Stimulated activated CD8-positive, alpha-beta memory T cell treated with anti-CD3 and anti-CD28 coated beads, Interleukin-4, amount 100 ng/mL, for 24 hours (primary cell): ENCODE results near the gene KDM2A.

Experiments
- DNase-seq: peaks from one replicate; pipeline ENCODE4 v3.0.0-alpha.2; 2020; ENCODE audit warnings: low read depth

The KDM2A gene

DNA sequence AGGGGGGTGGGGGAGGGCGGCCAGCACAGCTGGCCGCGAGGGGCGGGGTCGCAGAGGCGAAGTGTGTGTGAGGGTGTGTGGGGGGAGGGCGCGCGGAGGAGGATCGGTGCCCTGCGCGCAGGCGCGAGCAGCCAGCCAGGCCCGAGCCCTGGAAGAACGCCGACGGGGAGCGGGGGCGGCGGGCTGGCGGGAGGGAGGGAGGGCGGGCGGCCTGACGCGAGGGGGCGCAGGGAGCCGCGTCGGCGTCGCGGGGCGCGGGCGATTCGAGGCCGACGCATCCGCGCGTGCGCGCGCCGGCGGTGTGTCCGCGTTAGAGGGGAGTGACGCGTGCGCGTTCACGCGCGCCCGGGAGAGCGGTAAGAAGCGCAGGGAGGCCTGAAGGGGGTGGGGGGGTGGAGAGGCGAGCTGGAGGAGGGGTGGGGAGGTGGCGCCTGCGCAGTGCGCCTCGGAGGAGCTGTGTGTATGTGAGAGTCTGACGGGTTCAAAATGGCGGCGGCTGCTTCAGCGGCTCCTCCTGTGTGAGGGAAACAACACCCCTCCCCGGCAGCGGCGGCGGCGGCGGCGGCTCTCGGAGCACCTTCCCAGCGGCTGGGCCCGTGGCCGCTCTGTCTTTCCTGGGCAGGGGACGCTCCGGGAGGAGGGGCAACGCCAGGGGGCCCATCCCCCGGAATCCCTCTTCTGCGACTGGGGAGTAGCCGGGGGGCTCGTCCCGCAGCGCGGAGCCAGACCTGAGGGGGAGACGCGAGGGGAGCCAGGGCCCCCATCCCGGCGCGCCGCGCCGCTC lies at the start of gene KDM2A:
TSS of gene KDM2A (plus strand) at position 463 of the 784 bp plus-strand sequence. CDS start 2,054 bp downstream, outside the sequence.
- peak; percentile 97 for DNase-seq

DNA sequence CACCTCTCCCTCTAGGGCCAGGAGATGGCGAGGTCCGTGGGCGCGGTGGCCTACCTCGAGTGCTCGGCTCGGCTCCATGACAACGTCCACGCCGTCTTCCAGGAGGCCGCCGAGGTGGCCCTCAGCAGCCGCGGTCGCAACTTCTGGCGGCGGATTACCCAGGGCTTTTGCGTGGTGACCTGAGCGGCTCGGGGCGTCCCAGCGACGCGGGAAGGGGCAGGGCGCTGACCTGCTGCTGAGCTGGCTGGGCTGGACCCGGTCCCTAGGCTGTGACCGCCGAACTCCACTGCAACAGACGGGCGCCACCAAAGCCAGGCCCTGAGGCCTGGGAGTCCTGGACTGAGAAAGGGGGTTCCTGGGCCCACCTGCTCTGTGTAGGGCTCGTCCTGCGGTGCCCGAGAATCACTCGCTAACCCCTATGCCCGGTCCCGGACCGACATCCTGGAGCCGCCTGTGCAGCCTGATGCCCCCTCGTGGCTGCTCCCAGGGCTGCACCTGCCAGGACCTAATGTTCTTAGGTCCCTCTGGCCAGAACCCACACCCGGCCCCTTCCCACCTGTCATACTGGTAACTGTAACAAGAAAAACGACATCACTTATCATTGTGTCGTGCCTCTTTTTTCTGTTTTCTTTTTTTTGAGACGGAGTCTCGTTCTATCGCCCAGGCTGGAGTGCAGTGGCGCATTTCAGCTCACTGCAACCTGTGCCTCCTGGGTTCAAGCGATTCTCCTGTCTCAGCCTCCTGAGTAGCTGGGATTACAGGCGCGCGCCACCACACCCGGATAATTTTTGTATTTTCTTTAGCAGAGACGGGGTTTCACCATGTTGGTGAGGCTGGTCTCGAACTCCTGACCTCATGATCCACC lies 47.4 kb upstream of the KDM2A start:
- DNase-seq: peak; percentile 62

DNA sequence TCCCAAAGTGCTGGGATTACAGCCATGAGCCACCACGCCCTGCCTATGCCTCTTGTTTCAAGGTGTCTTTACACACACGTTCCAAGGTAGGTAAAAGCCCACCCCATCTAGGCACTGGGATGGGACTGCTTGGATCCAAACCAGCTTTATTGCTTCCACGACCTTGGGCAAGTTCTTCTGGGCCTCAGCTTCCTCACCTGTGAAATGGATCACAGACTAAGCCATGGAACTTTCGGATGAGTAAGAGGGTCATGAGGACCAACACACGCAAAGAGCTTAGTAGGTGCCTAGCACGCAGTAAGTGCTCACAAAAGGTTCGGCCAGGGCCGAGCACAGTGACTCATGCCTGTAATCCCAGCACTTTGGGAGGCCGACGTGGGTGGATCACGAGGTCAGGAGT lies 46.8 kb upstream of the KDM2A start:
- no peak for DNase-seq

DNA sequence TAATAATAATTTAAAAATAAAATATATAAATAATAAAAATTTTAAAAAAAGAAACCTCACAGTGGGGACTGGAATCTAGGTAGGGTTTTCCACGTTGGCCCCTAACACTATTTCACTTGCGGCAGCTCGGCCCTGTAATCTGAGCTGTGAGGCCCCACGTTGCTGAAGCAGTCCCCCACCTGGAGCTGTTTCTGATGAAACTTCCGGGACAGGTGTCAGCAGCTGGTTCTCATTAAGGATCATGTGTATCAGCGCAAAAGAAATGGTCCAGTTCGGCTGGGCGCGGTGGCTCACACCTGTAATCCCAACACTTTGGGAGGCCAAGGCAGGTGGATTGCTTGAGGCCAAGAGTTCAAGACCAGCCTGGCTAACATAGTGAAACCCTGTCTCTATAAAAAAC lies 45.2 kb upstream of the KDM2A start:
- DNase-seq: no peak

DNA sequence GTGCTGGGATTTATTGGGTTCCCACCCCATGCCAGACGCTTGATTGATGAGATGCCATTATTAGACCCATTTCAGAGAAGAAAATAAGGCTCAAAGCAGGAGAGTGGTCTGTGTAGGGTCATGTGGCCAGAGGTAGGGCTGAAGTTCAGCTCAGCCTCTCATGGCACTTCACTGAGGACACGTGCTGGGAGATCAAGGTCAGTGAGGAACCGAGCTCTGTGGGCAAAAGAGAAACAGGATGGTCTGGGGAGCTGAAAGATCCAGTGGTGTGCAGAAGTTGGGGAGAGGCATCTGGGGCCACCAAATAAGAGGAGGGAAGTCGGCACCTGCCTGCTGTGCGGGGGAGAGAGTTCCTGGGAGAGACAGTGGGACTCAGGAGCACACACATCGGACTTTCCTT lies 42.9 kb upstream of the KDM2A start:
- no peak for DNase-seq

DNA sequence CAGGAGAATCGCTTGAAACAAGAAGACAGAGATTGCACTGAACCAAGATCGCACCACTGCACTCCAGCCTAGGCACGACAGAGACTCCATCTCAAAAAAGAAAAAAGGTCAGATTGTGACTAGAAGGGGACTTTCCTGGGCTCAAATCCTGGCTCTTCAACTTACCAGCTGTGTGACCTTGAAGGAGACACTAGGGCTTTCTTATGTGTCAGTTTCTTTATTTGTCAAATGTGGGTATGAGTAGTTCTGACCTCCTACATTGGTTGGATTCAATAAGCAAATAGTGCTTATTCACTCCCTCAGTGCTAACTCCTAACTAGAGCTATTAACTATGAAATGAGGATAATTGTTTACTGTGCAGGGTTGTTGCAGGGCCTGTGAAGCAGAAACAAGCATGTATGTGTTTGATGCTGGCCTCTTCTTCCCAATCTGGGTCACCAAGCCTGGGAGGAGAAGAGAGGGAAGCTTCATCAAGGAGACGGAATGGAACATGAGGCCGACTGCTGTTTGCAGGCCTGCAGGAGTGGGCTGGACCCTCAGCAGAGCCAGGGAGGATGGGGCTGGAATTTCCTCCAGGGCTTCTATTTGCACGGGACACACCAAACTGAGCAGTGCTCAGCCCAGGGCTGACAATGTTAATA lies 39.9 kb upstream of the KDM2A start:
- no peak for DNase-seq

DNA sequence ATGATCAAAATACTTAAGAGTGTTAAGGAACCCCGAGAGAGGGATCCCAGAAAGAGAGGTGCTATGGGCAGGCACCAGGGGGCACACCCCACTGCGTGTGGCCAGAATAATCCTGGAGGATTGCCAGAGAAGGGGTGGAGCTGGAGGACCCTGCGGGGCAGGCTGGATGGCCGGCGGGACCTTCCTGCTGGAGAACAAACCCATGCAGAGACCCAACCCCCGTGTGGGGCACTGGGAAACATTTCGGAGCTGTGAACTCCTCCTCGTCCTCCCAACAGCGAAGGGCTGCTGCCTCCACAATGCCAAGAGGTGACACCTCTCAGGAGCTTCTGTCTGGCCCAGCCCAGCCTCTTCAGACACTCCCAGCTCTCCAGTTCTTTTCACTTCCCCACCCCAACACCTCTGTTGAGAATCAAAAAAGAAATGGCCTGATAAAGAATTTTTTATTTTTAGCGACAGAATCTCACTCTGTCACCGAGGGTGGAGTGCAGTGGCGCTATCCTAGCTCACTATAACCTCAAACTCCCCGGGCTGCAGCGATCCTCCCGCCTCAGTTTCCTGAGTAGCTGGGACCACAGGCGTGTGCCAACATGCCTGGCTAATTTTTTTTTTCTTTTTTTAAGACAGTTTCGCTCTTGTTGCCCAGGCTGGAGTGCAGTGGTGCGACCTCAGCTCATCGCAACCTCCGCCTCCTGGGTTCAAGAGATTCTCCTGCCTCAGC lies 36.8 kb upstream of the KDM2A start:
- no peak for DNase-seq

DNA sequence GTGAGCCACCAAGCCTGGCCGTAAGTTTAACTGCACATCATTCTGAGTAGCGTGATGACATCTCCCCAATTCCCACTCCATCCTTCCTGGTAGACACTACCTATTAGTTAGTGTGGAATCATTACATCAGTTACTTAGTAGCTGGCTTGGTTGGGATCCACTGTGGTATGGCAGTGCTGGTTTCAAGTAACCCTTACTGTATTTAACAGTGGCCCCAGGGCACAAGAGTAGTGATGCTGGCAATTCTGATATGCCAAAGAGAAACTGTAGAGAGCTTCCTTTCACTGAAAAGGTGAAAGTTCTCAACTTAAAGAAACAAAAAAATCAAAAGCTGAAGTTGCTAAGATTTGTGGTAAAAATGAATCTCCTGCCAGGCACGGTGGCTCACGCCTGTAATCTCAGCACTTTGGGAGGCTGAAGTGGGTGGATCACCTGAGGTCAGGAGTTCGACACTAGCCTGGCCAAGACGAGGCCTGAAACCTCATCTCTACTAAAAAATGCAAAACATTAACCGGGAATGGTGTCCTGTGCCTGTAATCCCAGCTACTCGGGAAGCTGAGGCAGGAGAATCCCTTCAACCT lies 35.2 kb upstream of the KDM2A start:
- no peak for DNase-seq

DNA sequence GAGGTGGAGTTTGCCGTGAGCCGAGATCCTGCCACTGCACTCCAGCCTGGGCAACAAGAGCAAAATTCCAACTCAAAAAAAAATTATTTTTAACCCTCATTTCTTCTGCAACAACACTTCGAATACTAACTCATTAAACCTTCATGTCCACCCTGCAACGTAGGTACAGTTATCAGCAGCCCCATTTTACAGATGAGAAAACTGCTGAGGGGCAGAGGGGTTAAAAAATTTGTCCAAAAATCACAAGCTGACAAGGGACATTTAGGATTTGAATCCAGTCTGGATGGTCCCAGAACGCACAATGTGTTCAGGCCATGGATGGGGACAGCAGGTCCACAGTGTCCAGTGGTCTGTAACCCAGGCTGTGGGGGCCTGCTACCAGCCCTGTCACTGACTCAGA lies 33.4 kb upstream of the KDM2A start:
- DNase-seq: no peak

DNA sequence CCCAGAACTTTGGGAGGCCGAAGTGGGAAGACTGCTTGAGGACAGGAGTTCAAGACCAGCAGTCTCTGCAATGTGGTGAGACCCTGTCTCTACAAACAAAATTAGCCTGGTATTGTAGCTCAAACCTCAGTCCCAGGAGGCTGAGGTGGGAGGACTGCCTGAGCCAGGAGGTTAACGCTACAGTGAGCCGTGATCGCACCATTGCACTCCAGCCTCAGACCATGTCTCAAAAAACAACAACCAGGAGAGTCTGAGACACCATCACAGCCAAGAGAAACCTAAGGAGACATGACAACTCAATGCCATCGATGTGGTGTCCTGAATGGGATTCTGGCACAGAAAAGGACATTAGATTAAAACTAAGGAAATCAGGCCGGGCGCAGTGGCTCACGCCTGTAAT lies 28.3 kb upstream of the KDM2A start:
- DNase-seq: no peak

DNA sequence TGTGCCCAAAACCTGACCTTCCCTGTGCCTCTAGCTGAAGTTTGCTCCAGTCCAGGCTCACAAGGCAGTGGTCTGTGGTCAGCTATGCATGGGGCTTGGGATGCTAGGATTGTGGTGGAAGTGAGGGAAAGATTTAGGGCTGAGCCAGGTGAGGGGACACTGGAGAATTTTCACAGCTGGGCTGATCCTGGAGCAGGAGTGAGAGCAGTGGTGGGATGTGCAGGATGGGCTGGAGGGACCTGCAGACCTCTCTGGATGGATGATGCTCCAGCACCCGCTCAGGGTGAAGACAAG lies 23.9 kb upstream of the KDM2A start:
- DNase-seq: no peak

DNA sequence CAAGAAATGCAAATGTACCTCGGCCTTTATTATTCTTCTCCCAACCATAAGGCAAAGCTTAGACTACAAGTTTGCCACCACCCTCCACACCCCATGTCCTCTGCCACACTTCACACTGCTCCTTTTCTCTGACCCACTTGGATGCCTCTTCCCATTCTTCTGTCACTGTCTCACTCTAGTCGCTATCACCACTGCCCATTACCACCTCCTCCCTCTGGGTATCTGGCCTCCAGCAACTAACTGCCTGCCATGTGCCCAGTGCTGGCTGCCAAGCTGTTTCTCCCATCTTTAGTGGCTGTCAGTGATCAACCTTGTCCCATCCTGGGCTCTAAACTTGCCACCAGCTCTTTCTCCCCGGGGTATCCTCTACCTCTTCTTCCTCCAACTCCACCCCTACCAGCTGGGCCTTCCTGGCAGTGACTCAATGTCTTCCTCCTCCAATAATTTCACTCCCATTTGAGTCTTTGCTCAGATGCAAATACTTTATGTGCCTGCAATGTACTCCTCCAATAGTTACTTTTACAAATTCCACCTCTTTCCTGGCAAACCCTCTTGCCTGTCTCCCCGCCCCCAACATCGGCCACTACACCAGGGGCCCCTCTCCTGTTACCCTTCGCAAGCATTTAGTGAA lies 20.1 kb upstream of the KDM2A start:
- no peak for DNase-seq

DNA sequence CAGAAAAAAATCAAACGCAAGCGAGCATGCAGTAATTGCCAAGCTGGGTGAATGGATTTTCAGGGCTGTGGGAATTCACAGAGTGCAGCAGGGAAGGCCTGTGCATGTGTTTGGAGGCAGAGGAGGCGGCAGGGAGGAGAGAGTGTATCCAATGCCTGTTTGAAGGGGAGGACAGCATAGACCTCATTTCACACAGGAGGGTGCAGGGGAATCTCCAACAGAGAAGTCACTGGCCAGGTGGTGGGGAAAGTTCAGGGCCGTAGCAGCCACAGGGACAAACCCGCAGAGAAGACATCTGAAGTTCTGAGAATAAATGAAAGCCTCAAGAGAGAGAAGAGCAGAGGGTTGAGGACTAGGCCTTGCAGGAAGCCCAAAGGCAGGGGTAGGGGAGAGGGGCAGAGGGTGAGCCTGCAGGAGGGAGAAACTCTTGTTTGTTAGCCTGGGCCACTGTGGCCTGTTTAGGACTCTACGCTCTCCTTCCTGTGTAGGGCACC lies 19.2 kb upstream of the KDM2A start:
- no peak for DNase-seq

DNA sequence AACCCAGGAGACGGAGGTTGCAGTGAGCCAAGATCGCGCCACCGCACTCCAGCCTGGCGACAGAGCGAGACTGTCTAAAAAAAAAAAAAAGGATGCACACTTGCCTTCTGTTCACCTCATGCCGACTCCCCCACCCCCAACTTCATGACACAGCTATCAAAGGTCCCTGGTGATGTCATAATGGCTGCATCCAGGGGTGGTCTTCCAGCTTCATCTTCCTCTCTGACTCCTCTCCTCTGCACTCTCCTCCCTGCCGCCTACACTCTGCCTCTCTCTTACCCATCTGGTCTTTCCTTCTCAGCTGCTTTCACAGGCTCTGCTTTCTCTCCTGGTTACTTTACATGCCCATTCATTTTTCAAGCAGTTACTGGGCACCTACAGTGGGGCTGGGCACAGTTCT lies 16.4 kb upstream of the KDM2A start:
- DNase-seq: no peak

DNA sequence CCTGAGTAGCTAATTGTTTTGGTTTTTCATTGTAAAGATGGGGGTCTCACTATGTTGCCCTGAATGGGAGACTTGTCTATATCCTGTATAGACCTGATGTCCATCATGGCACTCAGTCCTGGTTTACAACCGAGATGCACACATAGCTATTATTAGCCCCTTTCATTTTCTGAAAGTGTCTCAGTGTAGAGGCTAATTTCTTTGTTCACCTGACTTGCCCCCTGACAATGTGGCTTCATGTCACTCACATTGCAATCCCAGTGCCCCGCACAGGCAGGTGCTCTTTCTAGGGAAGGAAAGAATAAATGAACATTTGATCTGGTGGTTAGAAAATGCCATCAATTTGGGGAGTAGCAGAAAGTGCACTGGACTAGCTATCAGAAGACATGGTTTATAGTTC lies 13.1 kb upstream of the KDM2A start:
- no peak for DNase-seq

DNA sequence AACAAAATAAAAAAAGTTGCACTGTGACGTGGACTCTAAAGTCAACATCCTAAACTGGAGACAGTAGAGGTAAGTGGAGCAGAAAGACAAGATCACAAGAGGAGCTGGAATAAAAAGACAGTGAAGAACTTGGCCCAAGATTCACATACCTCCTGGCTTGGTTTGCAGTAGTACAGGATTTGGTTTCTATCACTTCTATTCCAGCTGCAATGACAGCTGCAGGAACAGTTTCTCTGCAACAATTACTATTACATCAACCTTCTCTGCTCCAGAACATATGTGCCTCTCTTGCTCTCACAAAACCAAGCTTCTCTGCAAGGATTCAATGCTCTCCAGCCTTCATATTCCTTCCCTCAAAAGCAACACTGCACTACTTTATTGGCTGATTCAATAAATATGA lies 7.8 kb upstream of the KDM2A start:
- DNase-seq: no peak

DNA sequence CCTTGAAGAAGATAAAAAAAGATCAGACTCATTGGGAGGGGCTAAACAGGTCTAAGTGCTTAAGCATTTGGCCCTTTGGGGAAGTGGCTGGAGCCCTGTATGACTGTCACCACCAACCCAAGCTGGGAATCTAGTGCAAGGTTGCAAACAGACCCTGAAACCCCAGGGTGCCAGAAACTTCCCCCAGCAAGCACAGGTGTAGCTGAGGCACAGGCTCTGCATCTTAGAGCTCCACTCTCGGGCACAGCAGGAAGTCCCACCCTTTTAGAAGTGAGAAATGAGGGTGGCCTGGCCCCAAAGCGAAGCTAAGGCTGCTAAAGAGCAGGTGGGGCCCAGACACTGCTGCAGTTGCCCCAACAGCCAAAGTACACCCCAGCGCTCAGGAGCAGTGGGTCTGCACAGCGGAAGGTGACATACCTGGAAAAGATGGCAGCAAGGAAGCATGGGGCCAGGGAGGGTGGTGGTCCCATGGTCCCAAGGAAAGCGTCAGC lies 5.8 kb upstream of the KDM2A start:
- DNase-seq: no peak

DNA sequence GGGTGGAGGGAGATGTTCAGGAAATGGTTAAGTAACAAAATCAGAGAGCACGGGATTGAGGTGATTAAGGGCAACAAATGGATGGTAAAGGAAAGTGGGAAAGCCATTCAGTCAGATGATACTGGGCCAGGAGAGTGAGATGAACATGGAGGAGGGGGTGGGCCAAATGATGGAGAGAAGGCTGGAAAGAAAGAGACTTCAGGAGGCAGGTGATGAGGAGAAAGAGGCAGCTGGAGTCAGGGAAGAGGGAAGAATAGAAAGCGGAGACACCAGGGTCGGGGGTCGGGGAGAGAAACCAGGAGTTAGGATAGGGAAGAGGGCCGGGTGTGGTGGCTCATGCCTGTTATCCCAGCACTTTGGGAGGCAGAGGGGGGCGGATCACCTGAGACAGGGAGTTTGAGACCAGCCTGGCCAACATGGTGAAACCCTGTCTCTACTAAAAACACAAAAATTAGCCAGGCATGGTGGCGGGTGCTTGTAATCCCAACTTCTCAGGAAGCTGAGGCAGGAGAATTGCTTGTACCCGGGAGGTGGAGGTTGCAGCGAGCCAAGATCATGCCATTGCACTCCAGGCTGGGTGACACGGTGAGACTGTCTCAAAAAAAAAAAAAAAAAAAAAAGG lies 4.7 kb upstream of the KDM2A start:
- no peak for DNase-seq

DNA sequence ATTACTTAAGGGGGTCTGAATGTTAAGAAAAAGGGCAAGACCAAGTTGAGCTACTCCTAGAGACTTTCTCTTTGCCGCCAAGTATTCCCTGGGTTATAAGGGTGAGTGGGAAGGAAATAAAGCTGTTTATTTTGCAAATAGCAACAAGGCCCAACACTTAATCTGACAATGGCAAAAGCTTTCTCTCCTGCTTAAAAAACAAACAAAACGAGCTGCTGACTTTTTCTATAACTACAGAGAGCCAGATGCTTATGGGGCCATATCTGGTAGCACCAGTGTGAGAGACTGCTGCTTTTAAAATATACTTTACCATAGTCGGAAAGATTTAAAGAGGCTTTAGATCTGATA lies 2.3 kb upstream of the KDM2A start:
- no peak for DNase-seq

DNA sequence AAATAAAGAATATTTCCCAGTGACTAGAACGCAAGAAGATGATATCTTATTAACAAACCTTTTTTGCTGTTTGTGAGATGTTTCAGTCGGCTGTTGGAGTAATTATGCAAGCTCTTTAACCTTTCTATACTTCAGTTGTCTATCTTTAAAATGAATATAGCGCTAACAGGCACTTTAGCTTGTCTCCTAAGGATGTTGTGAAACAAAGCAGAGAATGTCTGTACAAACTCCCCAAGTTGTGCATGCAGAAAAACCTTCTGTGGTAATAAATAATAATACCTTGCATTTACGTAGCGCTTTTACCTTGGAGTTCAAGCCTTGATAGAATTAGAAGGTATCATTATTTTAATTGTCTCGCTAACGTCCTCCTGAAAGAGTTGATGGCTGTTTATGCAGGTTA lies 1.9 kb upstream of the KDM2A start:
- no peak for DNase-seq

DNA sequence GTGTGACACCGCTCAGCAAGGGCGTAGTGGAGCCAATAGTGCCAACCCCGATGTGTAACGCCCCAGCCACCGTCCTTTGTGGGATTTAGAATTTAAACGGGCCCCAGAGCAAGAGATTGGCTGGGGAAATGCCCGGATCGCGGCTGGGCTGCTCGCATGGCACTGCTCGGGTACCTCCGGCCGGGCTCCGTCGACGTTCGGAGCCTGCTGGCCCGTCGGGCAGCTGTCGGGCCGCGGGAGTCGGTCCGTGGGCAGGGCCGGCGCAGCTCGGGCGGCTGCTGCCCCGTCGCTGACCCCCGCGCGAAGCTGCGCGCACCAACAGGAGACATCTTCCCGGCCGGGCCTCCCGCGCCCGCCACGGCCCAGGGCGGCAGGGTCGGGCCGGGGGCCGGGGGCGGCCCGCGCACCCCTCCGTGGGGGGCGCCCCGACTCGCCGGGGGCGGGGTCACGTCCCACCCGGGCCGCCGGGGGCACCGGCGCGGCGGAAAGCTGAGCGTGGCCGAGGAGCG lies 1.3 kb upstream of the KDM2A start:
- no peak for DNase-seq
